Thyroid gland (tissue), 4 donors: ENCODE results near the gene DSCAM. TPM values are rescaled to one million over a fixed set of nuclear protein-coding genes. Genes with fewer than 3 reads are reported as not detected.

ENCODE experiments used
- DNase-seq, 2 donors: peaks; one replicate each; pipeline ENCODE4 v3.0.0-alpha.2; 2019
- H3K27ac ChIP-seq, 3 donors: fragments of 200-600 bp; sonication (generic); 1 replicate in 2 of 3; 2 replicates in 1 of 3; pipeline ENCODE4 v1.5.1; 2016 to 2019; ENCODE audit warnings: mild to moderate bottlenecking in 1 of 3, moderate library complexity in 1 of 3
- H3K27me3 ChIP-seq: fragments of 200-600 bp; sonication (generic); one replicate; pipeline ENCODE4 v1.5.1; 2019
- H3K36me3 ChIP-seq, 2 donors: fragments of 200-600 bp; sonication (generic); one replicate each; pipeline ENCODE4 v1.5.1; 2016 to 2019
- H3K4me1 ChIP-seq, 2 donors: fragments of 200-600 bp; sonication (generic); one replicate each; pipeline ENCODE4 v1.5.1; 2017 to 2019
- H3K4me3 ChIP-seq, 3 donors: fragments of 200-600 bp; sonication (generic); replicated peaks in 1 of 3; 1 replicate in 2 of 3; 2 replicates in 1 of 3; pipeline ENCODE4 v1.5.1; 2016; ENCODE audit warnings: mild to moderate bottlenecking in 1 of 3
- H3K9me3 ChIP-seq: fragments of 200-600 bp; sonication (generic); one replicate; pipeline ENCODE4 v1.5.1; 2017
- POLR2A ChIP-seq, 2 donors: fragments of 450-650 bp; IDR thresholded peaks; one replicate each; pipeline ENCODE4 v1.6.1; 2017; ENCODE audit warnings: antibody characterized with exemption in 2 of 2, mild to moderate bottlenecking in 2 of 2, moderate library complexity in 1 of 2
- WGBS, 2 donors: methylation state at CpG; one replicate each; pipeline ENCODE4 v1.1.5; 2017; 5-methylcytosine and 5-hydroxymethylcytosine counted together
- intact Hi-C: fragments of 100-400 bp; cut with DNase I; formaldehyde crosslinking; loops from one replicate; pipeline ENCODE4 v1.15.1; 2023
- total RNA-seq, 4 donors: library from RNA; depleted of rRNA; stranded (reverse); fragments of >200 nt; gene quantifications; one replicate each; pipeline ENCODE4 v1.2.3, GENCODE V29; 2016
- TF ChIP-seq, protein P1 (sequence below), 6 experiments: fragments of 200-600 bp in 3 of 6; fragments of 450-650 bp in 3 of 6; sonication (generic) in 3 of 6; IDR thresholded peaks; one replicate each; pipeline ENCODE4 v1.5.1; 2016 to 2019; ENCODE audit warnings: antibody characterized with exemption in 6 of 6, mild to moderate bottlenecking in 2 of 6, inconsistent platforms in 1 of 6, moderate library complexity in 1 of 6

The DSCAM gene
- total RNA-seq, 4 donors from 2014 or later, result 0.20 TPM; not detected in 3

- DNase-seq, result no peak
- H3K27me3 ChIP-seq, result no peaks in the 10 kb centered on the region
- H3K4me1 ChIP-seq, result no peaks in the 10 kb centered on the region
- H3K4me3 ChIP-seq, result no peak overlapping the region
- no peaks in the 10 kb centered on the region for H3K9me3 ChIP-seq
- 86 to 87% methylated on average over 4 of the region's 4 CpGs for WGBS, 2 donors
- intact Hi-C loops, result no loop called here
- no peak overlapping the region for H3K27ac ChIP-seq
- TF ChIP-seq, protein P1, sequence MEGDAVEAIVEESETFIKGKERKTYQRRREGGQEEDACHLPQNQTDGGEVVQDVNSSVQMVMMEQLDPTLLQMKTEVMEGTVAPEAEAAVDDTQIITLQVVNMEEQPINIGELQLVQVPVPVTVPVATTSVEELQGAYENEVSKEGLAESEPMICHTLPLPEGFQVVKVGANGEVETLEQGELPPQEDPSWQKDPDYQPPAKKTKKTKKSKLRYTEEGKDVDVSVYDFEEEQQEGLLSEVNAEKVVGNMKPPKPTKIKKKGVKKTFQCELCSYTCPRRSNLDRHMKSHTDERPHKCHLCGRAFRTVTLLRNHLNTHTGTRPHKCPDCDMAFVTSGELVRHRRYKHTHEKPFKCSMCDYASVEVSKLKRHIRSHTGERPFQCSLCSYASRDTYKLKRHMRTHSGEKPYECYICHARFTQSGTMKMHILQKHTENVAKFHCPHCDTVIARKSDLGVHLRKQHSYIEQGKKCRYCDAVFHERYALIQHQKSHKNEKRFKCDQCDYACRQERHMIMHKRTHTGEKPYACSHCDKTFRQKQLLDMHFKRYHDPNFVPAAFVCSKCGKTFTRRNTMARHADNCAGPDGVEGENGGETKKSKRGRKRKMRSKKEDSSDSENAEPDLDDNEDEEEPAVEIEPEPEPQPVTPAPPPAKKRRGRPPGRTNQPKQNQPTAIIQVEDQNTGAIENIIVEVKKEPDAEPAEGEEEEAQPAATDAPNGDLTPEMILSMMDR (IDR thresholded peaks at IDR 0.05), result no peak
- no peak for TF ChIP-seq POLR2A (IDR thresholded peaks at IDR 0.05)
- H3K36me3 ChIP-seq, result no peaks in the 10 kb centered on the region
These were observed 16.1 kb downstream of the DSCAM start for GRCh38 chr21:40830836-40831235.

DNA sequence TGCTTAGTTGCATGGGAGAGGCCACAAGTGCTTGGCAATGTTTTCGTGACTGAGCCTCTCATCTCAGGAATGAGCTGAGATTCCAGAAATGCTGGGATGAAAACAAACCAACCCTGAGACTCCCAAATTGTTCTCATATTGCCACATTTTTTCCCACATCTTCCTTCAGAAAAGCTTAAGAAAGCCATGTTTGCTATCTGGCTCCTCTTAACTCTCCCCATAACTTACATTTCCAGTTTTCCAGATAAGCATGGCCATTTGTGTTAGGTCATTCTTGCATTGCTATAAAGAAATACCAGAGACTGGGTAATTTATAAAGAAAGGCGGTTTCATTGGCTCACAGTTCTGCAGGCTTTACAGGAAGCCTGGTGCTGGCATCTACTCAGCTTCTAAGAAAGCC, 17.2 kb downstream of the DSCAM start:
- TF ChIP-seq, protein P1 (IDR thresholded peaks at IDR 0.05), result no peak
- no peak for TF ChIP-seq POLR2A (IDR thresholded peaks at IDR 0.05)
- Histone ChIP-seq H3K36me3 (no peaks in the 10 kb centered on the region), H3K9me3 (no peaks in the 10 kb centered on the region), H3K27me3 (no peaks in the 10 kb centered on the region), H3K27ac (no peak overlapping the region), H3K4me3 (no peak overlapping the region), H3K4me1 (no peaks in the 10 kb centered on the region)
- DNase-seq, result no peak
- intact Hi-C loops, result no loop called here
- 81 to 91% methylated on average over 2 of the region's 2 CpGs for WGBS, 2 donors

GRCh38 chr21:40829308-40829707, 17.6 kb downstream of the DSCAM start:
- TF ChIP-seq POLR2A (IDR thresholded peaks at IDR 0.05), result no peak
- TF ChIP-seq, protein P1 (IDR thresholded peaks at IDR 0.05), result no peak
- intact Hi-C loops, result no loop called here

DNA sequence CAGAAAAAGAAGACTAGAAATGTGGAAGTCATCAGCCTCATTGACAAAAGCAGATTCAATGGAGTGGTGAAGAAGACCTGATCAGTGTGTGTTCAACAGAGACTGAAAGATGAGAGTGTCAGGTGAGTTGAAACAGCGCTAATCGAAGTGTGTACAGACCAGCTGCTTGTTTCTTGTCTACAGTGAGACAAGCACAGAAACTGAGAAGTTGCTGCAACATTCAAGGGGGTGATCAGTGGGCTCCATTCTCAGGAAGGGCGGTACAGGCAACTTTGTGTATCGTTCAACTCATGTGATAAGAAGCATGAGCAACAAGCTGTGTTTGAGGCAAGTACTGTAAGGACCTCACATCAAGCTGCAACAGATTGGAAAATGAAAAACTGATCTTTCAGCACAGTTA, 19.4 kb downstream of the DSCAM start:
- Histone ChIP-seq H3K9me3 (no peaks in the 10 kb centered on the region), H3K27ac (no peak overlapping the region), H3K4me1 (no peaks in the 10 kb centered on the region), H3K4me3 (no peak overlapping the region), H3K36me3 (no peaks in the 10 kb centered on the region), H3K27me3 (no peaks in the 10 kb centered on the region)
- no peak for DNase-seq
- intact Hi-C loops, result no loop called here
- WGBS, 2 donors, result 87 to 95% methylated on average over 4 of the region's 4 CpGs
- TF ChIP-seq POLR2A (IDR thresholded peaks at IDR 0.05), result no peak
- TF ChIP-seq, protein P1 (IDR thresholded peaks at IDR 0.05), result no peak

More at GRCh38 chr21:40829308-40829707, 17.6 kb downstream of the DSCAM start:
- Histone ChIP-seq H3K4me1 (no peaks in the 10 kb centered on the region), H3K27me3 (no peaks in the 10 kb centered on the region), H3K4me3 (no peak overlapping the region), H3K9me3 (no peaks in the 10 kb centered on the region), H3K27ac (no peak overlapping the region), H3K36me3 (no peaks in the 10 kb centered on the region)
- WGBS, 2 donors, result 86 to 88% methylated on average over 5 of the region's 5 CpGs
- no peak for DNase-seq

GRCh38 chr21:40819071-40819900, 27.7 kb downstream of the DSCAM start:
- TF ChIP-seq POLR2A (IDR thresholded peaks at IDR 0.05), result no peak
- TF ChIP-seq, protein P1 (IDR thresholded peaks at IDR 0.05), result no peak
- intact Hi-C loops, result no loop called here
- WGBS, 2 donors, result 81 to 83% methylated on average over 7 of the region's 7 CpGs
- Histone ChIP-seq H3K27me3 (no peaks in the 10 kb centered on the region), H3K4me1 (no peaks in the 10 kb centered on the region), H3K36me3 (no peaks in the 10 kb centered on the region), H3K4me3 (no peak overlapping the region), H3K27ac (no peak overlapping the region), H3K9me3 (no peaks in the 10 kb centered on the region)
- DNase-seq, result no peak
